ENCODE data around the gene DAZAP2. TPM values are rescaled to one million over a fixed set of nuclear protein-coding genes. Genes with fewer than 3 reads are reported as not detected.

Gene DAZAP2
- total and polyA plus RNA-seq, 9 of the 15 experiments (the other 6 are each of a cell fraction or from before 2014, with no cell fraction given): 116 to 668 (median 227) TPM

DNA sequence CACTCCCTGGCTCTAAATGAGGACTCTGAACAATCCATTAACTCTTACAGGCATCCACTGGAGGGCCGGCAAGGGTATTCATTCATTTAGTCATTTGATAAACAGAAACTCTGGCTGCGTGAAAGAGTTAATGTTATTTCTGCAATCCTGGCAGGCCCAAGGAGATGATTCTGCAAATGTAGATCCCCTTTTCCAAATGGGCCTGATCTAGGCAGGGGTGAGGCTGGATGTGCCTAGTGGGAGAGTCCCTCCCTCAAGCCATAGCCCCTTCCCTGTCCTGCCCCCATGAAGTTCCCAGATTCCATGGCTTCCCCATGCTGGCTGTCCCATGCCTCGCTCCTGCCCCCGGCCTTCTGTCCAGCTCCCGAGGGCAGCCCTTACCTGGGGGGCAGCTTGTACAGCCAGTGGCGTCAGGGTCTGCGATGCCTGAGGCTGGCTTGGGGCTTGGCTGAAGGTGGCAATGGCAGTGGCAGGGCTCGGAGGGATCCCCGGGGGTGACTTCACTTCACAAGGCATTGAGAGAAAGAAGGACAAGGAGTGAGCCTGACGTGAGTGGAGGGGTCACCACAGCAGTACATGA is 39.2 kb upstream of the DAZAP2 start:
- H3K79me2 ChIP-seq (ENCODE audit: control insufficient read depth, insufficient read depth, low read length): no peaks in the 10 kb centered on the region
- peaks cover 0 to 17% of the 10 kb centered on the region in 2 experiments; a peak in 3 of 5 replicates for H3K4me1 ChIP-seq (replicated peaks in 1 of 2; ENCODE audit: control insufficient read depth in 2 of 2, insufficient read depth in 2 of 2, low read length in 2 of 2)
- DNase-seq (ENCODE audit: extremely low read depth in 1 of 4, low spot score in 3 of 4) (no peak), FAIRE-seq (no peak), ATAC-seq (no peak)
- H3K36me3 ChIP-seq (ENCODE audit: control insufficient read depth, insufficient read depth, low read length): no peaks in the 10 kb centered on the region
- H3K27ac ChIP-seq (ENCODE audit: extremely low read depth, low read depth, low read length): no peak overlapping the region
- H3K4me2 ChIP-seq (ENCODE audit: insufficient read depth, low read length): no peak overlapping the region
- WGBS (ENCODE audit: insufficient coverage, low coverage, missing lambda C conversion rate): 58% methylated on average over 7 of the region's 10 CpGs
- H2AFZ ChIP-seq (ENCODE audit: low read depth, low read length): no peak overlapping the region
- in situ Hi-C loops (cut with MboI): no loop called here
- TF ChIP-seq KHSRP (IDR thresholded peaks at IDR 0.05): no peak
- no peak for TF ChIP-seq ZNF511 (CRISPR knock-in tag; IDR thresholded peaks at IDR 0.05)
- no peak for TF ChIP-seq TEAD1 (CRISPR knock-in tag; IDR thresholded peaks at IDR 0.05)
- TF ChIP-seq KAT7 (CRISPR knock-in tag; IDR thresholded peaks at IDR 0.05; ENCODE audit: borderline replicate concordance): no peak
- TF ChIP-seq, protein P1, sequence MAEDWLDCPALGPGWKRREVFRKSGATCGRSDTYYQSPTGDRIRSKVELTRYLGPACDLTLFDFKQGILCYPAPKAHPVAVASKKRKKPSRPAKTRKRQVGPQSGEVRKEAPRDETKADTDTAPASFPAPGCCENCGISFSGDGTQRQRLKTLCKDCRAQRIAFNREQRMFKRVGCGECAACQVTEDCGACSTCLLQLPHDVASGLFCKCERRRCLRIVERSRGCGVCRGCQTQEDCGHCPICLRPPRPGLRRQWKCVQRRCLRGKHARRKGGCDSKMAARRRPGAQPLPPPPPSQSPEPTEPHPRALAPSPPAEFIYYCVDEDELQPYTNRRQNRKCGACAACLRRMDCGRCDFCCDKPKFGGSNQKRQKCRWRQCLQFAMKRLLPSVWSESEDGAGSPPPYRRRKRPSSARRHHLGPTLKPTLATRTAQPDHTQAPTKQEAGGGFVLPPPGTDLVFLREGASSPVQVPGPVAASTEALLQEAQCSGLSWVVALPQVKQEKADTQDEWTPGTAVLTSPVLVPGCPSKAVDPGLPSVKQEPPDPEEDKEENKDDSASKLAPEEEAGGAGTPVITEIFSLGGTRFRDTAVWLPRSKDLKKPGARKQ (CRISPR knock-in tag; IDR thresholded peaks at IDR 0.05): no peak
- TF ChIP-seq USF1 (CRISPR knock-in tag; IDR thresholded peaks at IDR 0.05): no peak
- no peak for TF ChIP-seq MYC (IDR thresholded peaks at IDR 0.05; ENCODE audit: low read depth, low read length)
- TF ChIP-seq MYC (CRISPR knock-in tag; IDR thresholded peaks at IDR 0.05; ENCODE audit: borderline replicate concordance, low read depth): no peak
- TF ChIP-seq, protein P2, sequence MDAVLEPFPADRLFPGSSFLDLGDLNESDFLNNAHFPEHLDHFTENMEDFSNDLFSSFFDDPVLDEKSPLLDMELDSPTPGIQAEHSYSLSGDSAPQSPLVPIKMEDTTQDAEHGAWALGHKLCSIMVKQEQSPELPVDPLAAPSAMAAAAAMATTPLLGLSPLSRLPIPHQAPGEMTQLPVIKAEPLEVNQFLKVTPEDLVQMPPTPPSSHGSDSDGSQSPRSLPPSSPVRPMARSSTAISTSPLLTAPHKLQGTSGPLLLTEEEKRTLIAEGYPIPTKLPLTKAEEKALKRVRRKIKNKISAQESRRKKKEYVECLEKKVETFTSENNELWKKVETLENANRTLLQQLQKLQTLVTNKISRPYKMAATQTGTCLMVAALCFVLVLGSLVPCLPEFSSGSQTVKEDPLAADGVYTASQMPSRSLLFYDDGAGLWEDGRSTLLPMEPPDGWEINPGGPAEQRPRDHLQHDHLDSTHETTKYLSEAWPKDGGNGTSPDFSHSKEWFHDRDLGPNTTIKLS (IDR thresholded peaks at IDR 0.05; ENCODE audit: borderline replicate concordance, low read depth): no peak
- no peak for TF ChIP-seq SRSF7 (optimal IDR thresholded peaks at IDR 0.05; ENCODE audit: low read depth, low read length)
- TF ChIP-seq RBM25 (IDR thresholded peaks at IDR 0.05; ENCODE audit: low read depth, low read length, severe bottlenecking): no peak
- no TSS peak for BruUV-seq (replicated peaks)
- ChIA-PET CTCF (ENCODE audit: low intra/inter-chr PET ratio) (no interaction called here), POLR2A (interaction anchor here (0.7 to 2.4 kb wide), 3 partner anchors 9 to 18 kb away, joined by 3 to 7 read pairs (median 6); partner anchors contain the start of gene POU6F1)
- peak overlapping the region in 1 of 2 experiments; percentile 32; a peak in 1 of 4 replicates for H3K9ac ChIP-seq (ENCODE audit: insufficient read depth in 1 of 2, low read depth in 2 of 2, low read length in 2 of 2)
- H3K27me3 ChIP-seq (ENCODE audit: control insufficient read depth in 2 of 2, insufficient read depth in 2 of 2, low read length in 2 of 2): no peaks in the 10 kb centered on the region
- H3K9me3 ChIP-seq (replicated peaks; ENCODE audit: control insufficient read depth, insufficient read depth, low read depth, low read length): no peaks in the 10 kb centered on the region
- H4K20me1 ChIP-seq (replicated peaks; ENCODE audit: control insufficient read depth, insufficient read depth, low read length): no peaks in the 10 kb centered on the region
- no peak overlapping the region for H3K4me3 ChIP-seq
- H3K9me1 ChIP-seq (ENCODE audit: control insufficient read depth, insufficient read depth, low read length): no peaks in the 10 kb centered on the region
- intact Hi-C loops (cut with micrococcal nuclease): no loop called here

Measured in K562 (cell line).